Measurements from ENCODE around the gene GUK1. TPM values are rescaled to one million over a fixed set of nuclear protein-coding genes. Genes with fewer than 3 reads are reported as not detected.

The GUK1 gene
- total RNA-seq, 1 donor = 278 TPM

DNA sequence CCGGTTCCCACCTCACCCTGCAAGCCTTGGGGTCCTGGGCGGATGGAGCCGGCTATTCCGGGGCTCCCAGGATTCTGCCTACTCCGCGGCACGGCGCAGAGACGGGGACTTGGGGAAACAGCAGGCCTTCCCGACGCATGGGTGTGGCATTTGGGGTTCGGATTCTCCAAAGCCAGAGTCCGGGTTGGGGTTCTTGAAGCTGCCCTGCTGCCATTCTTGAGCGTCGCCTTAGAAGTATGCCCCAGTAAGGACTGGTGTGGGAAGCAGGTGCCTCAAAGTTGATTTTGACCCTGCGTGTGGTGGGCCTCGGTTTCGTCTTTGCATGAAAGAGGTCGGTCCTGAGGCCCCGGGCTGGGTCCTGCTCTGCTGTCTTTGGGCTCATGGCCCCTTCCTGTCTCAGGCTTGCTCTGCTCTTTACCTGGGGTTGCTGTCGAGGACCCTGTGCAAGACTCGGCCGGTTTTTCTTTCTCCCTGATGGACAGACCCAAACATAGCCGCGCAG is 696 bp downstream of the GUK1 start:
- Histone ChIP-seq H3K4me1 (ENCODE audit: insufficient read depth, low read length) (peaks cover 20% of the 10 kb centered on the region), H3K36me3 (ENCODE audit: insufficient read depth, low read length) (peaks cover 4% of the 10 kb centered on the region), H3K4me2 (ENCODE audit: insufficient read depth, low read length) (peak overlapping the region; percentile 98), H3K4me3 (ENCODE audit: insufficient read depth, low read length) (peak overlapping the region; percentile 80), H4K20me1 (ENCODE audit: insufficient read depth, low read length) (peaks cover 47% of the 10 kb centered on the region), H3K27me3 (ENCODE audit: insufficient read depth, low read length) (peaks cover 17% of the 10 kb centered on the region), H3K9me3 (ENCODE audit: low read depth, low read length) (no peaks in the 10 kb centered on the region), H3K27ac (ENCODE audit: low read depth, low read length) (peak overlapping the region; percentile 93), H3K79me2 (ENCODE audit: insufficient read depth, low read length) (peaks cover 53% of the 10 kb centered on the region), H2AFZ (ENCODE audit: low read length) (peak overlapping the region; percentile 34)
- peak; percentile 81 for DNase-seq (ENCODE audit: insufficient read length, low spot score, missing footprints)
- TF ChIP-seq, protein P1, sequence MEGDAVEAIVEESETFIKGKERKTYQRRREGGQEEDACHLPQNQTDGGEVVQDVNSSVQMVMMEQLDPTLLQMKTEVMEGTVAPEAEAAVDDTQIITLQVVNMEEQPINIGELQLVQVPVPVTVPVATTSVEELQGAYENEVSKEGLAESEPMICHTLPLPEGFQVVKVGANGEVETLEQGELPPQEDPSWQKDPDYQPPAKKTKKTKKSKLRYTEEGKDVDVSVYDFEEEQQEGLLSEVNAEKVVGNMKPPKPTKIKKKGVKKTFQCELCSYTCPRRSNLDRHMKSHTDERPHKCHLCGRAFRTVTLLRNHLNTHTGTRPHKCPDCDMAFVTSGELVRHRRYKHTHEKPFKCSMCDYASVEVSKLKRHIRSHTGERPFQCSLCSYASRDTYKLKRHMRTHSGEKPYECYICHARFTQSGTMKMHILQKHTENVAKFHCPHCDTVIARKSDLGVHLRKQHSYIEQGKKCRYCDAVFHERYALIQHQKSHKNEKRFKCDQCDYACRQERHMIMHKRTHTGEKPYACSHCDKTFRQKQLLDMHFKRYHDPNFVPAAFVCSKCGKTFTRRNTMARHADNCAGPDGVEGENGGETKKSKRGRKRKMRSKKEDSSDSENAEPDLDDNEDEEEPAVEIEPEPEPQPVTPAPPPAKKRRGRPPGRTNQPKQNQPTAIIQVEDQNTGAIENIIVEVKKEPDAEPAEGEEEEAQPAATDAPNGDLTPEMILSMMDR (IDR thresholded peaks at IDR 0.05; ENCODE audit: extremely low read depth, low read depth, low read length) = no peak

DNA sequence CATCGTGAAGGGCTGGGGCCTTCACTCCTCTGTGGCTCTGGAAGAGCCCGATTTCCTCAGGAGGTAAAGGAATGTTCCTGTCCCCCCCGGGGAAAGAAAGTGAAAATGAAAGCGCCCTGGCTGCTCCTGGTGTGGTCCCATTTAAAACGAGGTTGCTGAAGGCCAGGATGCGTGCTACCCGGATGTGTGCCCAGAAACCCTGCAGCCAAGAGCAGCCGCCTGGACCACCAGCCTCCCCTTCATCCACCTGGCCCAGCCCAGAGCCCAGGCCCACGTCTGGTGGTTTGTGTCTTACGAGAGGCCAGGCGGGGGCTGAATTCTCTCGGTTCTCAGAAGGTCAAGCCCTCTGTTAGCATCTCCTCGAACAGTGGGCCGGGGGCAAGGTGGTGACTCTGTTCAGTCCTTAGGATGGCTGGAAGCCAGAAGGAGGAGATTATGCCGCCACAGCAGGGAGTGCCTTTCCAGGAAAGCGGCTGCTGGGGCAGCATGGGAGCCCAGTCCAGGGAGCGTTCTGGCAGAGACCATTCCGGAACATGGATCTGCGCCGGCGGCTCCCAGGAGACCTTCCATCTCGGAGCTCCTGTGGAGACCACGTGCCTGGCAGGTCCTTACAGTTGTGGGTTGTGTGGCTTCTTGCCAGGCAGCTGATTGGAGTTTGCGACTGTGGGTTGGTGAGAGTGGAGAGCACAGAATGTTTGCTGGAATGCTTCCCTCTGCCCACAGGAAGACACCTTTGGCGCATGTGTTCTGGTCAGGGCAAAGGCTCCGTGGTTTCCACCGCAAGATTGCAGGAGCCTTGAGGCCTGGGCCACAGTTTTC is 1.4 kb downstream of the GUK1 start:
- Histone ChIP-seq H3K4me2 (ENCODE audit: insufficient read depth, low read length) (peak overlapping the region; percentile 98), H3K4me1 (ENCODE audit: insufficient read depth, low read length) (peaks cover 20% of the 10 kb centered on the region), H3K36me3 (ENCODE audit: insufficient read depth, low read length) (peaks cover 4% of the 10 kb centered on the region), H3K27me3 (ENCODE audit: insufficient read depth, low read length) (peaks cover 12% of the 10 kb centered on the region), H3K9me3 (ENCODE audit: low read depth, low read length) (no peaks in the 10 kb centered on the region), H4K20me1 (ENCODE audit: insufficient read depth, low read length) (peaks cover 52% of the 10 kb centered on the region), H3K4me3 (ENCODE audit: insufficient read depth, low read length) (peak overlapping the region; percentile 80), H3K79me2 (ENCODE audit: insufficient read depth, low read length) (peaks cover 60% of the 10 kb centered on the region), H3K27ac (ENCODE audit: low read depth, low read length) (peak overlapping the region; percentile 93), H2AFZ (ENCODE audit: low read length) (no peak overlapping the region)
- peak; percentile 96 for DNase-seq (ENCODE audit: insufficient read length, low spot score, missing footprints)
- TF ChIP-seq, protein P1 (IDR thresholded peaks at IDR 0.05; ENCODE audit: extremely low read depth, low read depth, low read length) = no peak

DNA sequence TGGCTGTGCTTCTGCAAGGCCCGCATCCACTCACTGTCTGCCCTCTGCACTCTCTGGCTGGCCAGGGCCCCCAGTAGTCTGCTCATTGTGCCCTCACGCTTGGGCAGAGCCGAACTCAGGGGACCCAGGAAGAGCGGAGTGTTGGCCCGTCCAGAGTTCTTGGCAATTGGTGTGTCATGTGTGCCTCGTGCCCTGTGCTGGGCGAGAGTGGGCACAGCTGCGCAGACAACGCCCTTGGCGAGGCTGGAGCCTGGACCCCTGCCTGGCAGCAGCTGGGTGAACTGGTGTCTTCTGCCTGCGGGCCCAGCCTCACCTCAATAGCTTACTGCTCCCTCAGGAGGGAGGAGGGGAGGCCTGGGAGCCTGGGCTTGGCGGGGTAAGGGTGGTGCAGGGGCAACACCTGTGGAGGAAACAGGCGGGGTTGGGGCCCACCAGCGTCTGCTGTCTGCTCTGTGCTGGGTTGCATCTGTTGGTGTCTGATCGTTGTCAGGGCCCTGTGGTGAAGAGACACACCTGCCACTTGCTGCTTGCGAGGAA is 2.1 kb downstream of the GUK1 start:
- Histone ChIP-seq H3K4me3 (ENCODE audit: insufficient read depth, low read length) (peak overlapping the region; percentile 80), H3K9me3 (ENCODE audit: low read depth, low read length) (no peaks in the 10 kb centered on the region), H3K36me3 (ENCODE audit: insufficient read depth, low read length) (peaks cover 8% of the 10 kb centered on the region), H3K4me1 (ENCODE audit: insufficient read depth, low read length) (peaks cover 20% of the 10 kb centered on the region), H4K20me1 (ENCODE audit: insufficient read depth, low read length) (peaks cover 58% of the 10 kb centered on the region), H3K4me2 (ENCODE audit: insufficient read depth, low read length) (peak overlapping the region; percentile 98), H3K79me2 (ENCODE audit: insufficient read depth, low read length) (peaks cover 68% of the 10 kb centered on the region), H2AFZ (ENCODE audit: low read length) (no peak overlapping the region), H3K27ac (ENCODE audit: low read depth, low read length) (peak overlapping the region; percentile 93), H3K27me3 (ENCODE audit: insufficient read depth, low read length) (peaks cover 4% of the 10 kb centered on the region)
- TF ChIP-seq, protein P1 (IDR thresholded peaks at IDR 0.05; ENCODE audit: extremely low read depth, low read depth, low read length) = no peak
- DNase-seq (ENCODE audit: insufficient read length, low spot score, missing footprints) = no peak

DNA sequence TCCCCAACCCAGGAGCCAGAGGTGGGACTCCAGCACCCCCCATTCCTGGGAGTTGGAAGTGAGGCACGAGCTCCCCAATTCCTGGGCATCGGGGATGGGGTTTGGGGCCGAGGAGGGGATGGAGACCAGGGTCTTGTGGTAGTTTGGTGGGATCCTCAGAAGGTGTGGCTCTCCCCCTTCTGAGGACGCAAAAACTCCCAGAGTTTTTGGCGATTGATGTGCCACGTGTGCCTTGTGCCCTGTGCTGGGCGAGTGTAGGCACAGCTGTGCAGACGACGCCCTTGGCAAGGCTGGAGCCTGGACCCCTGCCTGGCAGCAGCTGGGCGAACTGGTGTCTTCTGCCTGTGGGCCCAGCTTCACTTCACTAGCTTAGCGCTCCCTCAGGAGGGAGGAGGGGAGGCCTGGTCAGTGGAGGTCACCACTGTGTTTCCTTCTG is 2.6 kb downstream of the GUK1 start:
- Histone ChIP-seq H3K27me3 (ENCODE audit: insufficient read depth, low read length) (peaks cover 3% of the 10 kb centered on the region), H4K20me1 (ENCODE audit: insufficient read depth, low read length) (peaks cover 58% of the 10 kb centered on the region), H3K9me3 (ENCODE audit: low read depth, low read length) (no peaks in the 10 kb centered on the region), H2AFZ (ENCODE audit: low read length) (no peak overlapping the region), H3K4me1 (ENCODE audit: insufficient read depth, low read length) (peaks cover 20% of the 10 kb centered on the region), H3K79me2 (ENCODE audit: insufficient read depth, low read length) (peaks cover 73% of the 10 kb centered on the region), H3K36me3 (ENCODE audit: insufficient read depth, low read length) (peaks cover 8% of the 10 kb centered on the region), H3K4me2 (ENCODE audit: insufficient read depth, low read length) (peak overlapping the region; percentile 98), H3K4me3 (ENCODE audit: insufficient read depth, low read length) (no peak overlapping the region), H3K27ac (ENCODE audit: low read depth, low read length) (peak overlapping the region; percentile 93)
- TF ChIP-seq, protein P1 (IDR thresholded peaks at IDR 0.05; ENCODE audit: extremely low read depth, low read depth, low read length) = no peak
- peak; percentile 43 for DNase-seq (ENCODE audit: insufficient read length, low spot score, missing footprints)
